K562 (cell line): Measurements from ENCODE around the gene CDC42BPB.

ENCODE experiments used
- ETV1 ChIP-seq: fragments of 450-650 bp; conservative IDR thresholded peaks from 2 replicates; pipeline ENCODE4 v1.6.1; 2016; ENCODE audit warnings: missing genetic modification characterization, control low read depth, low read depth, missing compliant biosample characterization
- EZH2 ChIP-seq: IDR thresholded peaks from 2 replicates; pipeline ENCODE4 v1.6.1; 2012; ENCODE audit warnings: low read depth, mild to moderate bottlenecking, inconsistent platforms, low read length, borderline replicate concordance
- KLF1 ChIP-seq: fragments of 450-650 bp; IDR thresholded peaks from 2 replicates; pipeline ENCODE4 v1.6.1; 2016; ENCODE audit warnings: missing genetic modification characterization, missing compliant biosample characterization
- POLR2A ChIP-seq: fragments of 450-650 bp; conservative IDR thresholded peaks from 2 replicates; pipeline ENCODE4 v1.6.1; 2016
- SMC3 ChIP-seq: conservative IDR thresholded peaks from 2 replicates; pipeline ENCODE4 v1.6.1; 2011; ENCODE audit warnings: low read depth, low read length, improper control_type of control experiment; ENCODE audit not compliant: insufficient read depth
- TCF7L2 ChIP-seq: fragments of 150-350 bp; IDR thresholded peaks from 2 replicates; pipeline ENCODE4 v1.6.1; 2016; ENCODE audit warnings: low read depth, mild to moderate bottlenecking, low read length, moderate library complexity
- USF2 ChIP-seq: sonication (generic); formaldehyde crosslinking; IDR thresholded peaks from 2 replicates; pipeline ENCODE4 v1.5.0; 2020; ENCODE audit warnings: missing genetic modification reagents
- ZBTB1 ChIP-seq: sonication (generic); formaldehyde crosslinking; IDR thresholded peaks from 2 replicates; pipeline ENCODE4 v1.8.1; 2023; ENCODE audit warnings: missing genetic modification reagents, low read depth, mild to moderate bottlenecking, borderline replicate concordance
- TF ChIP-seq, protein P1 (sequence below), 2 experiments: fragments of 200-800 bp in 1 of 2; sonication (Bioruptor generic) in 1 of 2; sonication (generic) in 1 of 2; formaldehyde crosslinking in 1 of 2; IDR thresholded peaks in 1 of 2; conservative IDR thresholded peaks in 1 of 2; 2 replicates each; pipeline versions ENCODE4 v1.5.0 to v1.6.1; 2016 to 2020; ENCODE audit warnings: missing compliant biosample characterization in 1 of 2, missing genetic modification characterization in 1 of 2, missing genetic modification reagents in 1 of 2
- TF ChIP-seq, protein P2 (sequence below): fragments of 250-450 bp; sonication (Bioruptor Pico); IDR thresholded peaks from 2 replicates; pipeline ENCODE4 v1.5.0; 2020; ENCODE audit warnings: mild to moderate bottlenecking, borderline replicate concordance

- TF ChIP-seq EZH2, result no peak
- TF ChIP-seq USF2 (CRISPR knock-in tag), result no peak
- TF ChIP-seq, protein P1, sequence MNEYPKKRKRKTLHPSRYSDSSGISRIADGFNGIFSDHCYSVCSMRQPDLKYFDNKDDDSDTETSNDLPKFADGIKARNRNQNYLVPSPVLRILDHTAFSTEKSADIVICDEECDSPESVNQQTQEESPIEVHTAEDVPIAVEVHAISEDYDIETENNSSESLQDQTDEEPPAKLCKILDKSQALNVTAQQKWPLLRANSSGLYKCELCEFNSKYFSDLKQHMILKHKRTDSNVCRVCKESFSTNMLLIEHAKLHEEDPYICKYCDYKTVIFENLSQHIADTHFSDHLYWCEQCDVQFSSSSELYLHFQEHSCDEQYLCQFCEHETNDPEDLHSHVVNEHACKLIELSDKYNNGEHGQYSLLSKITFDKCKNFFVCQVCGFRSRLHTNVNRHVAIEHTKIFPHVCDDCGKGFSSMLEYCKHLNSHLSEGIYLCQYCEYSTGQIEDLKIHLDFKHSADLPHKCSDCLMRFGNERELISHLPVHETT (CRISPR knock-in tag; conservative IDR thresholded peaks at IDR 0.05 in 1 of 2, IDR thresholded peaks at IDR 0.05 in 1 of 2), result no peak
- no peak for TF ChIP-seq ZBTB1 (CRISPR knock-in tag)
- TF ChIP-seq, protein P2, sequence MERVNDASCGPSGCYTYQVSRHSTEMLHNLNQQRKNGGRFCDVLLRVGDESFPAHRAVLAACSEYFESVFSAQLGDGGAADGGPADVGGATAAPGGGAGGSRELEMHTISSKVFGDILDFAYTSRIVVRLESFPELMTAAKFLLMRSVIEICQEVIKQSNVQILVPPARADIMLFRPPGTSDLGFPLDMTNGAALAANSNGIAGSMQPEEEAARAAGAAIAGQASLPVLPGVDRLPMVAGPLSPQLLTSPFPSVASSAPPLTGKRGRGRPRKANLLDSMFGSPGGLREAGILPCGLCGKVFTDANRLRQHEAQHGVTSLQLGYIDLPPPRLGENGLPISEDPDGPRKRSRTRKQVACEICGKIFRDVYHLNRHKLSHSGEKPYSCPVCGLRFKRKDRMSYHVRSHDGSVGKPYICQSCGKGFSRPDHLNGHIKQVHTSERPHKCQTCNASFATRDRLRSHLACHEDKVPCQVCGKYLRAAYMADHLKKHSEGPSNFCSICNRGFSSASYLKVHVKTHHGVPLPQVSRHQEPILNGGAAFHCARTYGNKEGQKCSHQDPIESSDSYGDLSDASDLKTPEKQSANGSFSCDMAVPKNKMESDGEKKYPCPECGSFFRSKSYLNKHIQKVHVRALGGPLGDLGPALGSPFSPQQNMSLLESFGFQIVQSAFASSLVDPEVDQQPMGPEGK (CRISPR knock-in tag), result no peak
- TF ChIP-seq POLR2A, result no peak
- TF ChIP-seq TCF7L2, result no peak
- no peak for TF ChIP-seq KLF1 (tag)
- no peak for TF ChIP-seq SMC3
- TF ChIP-seq ETV1 (tag), result no peak
These were observed 36.8 kb downstream of the CDC42BPB start for GRCh38 chr14:103020271-103021170.
